MM.1S (cell line): ENCODE results near the gene OR10K1.
"Not testable (repeated sequence)": the region's sequence is repeated elsewhere in the genome, so short reads cannot be mapped to it uniquely, and the experiment has no call there.

Experiments
- DNase-seq: peaks from one replicate; pipeline ENCODE4 v3.0.0-alpha.2; 2015
- H2AFZ ChIP-seq: fragments of 300-600 bp; sonication (generic); 2 replicates; pipeline ENCODE4 v1.6.0; 2016; ENCODE audit warnings: antibody characterized with exemption, low read length
- H3F3A ChIP-seq: fragments of 300-600 bp; sonication (generic); 2 replicates; pipeline ENCODE4 v1.6.1; 2016; ENCODE audit warnings: mild to moderate bottlenecking, antibody characterized with exemption, low read length, moderate library complexity, mixed read lengths; ENCODE audit not compliant: insufficient read depth
- H3K27ac ChIP-seq: fragments of 300-600 bp; sonication (generic); 2 replicates; pipeline ENCODE4 v1.5.1; 2016; ENCODE audit warnings: mild to moderate bottlenecking, low read length
- H3K27me3 ChIP-seq: fragments of 300-600 bp; sonication (generic); replicated peaks from 2 replicates; pipeline ENCODE4 v1.6.0; 2016; ENCODE audit warnings: low read length; ENCODE audit not compliant: insufficient read depth
- H3K36me3 ChIP-seq: fragments of 300-600 bp; sonication (generic); replicated peaks from 2 replicates; pipeline ENCODE4 v1.6.1; 2016; ENCODE audit warnings: mild to moderate bottlenecking, low read length, mixed read lengths; ENCODE audit not compliant: insufficient read depth
- H3K4me1 ChIP-seq: fragments of 300-600 bp; sonication (generic); 2 replicates; pipeline ENCODE4 v1.6.1; 2016; ENCODE audit warnings: low read length, mixed read lengths
- H3K4me2 ChIP-seq: fragments of 300-600 bp; sonication (generic); 2 replicates; pipeline ENCODE4 v1.6.0; 2016; ENCODE audit warnings: low read depth, low read length
- H3K4me3 ChIP-seq: fragments of 300-600 bp; sonication (generic); 2 replicates; pipeline ENCODE4 v1.5.1; 2016; ENCODE audit warnings: low read length, mixed read lengths
- H3K79me2 ChIP-seq: fragments of 300-600 bp; sonication (generic); 2 replicates; pipeline ENCODE4 v1.6.1; 2016; ENCODE audit warnings: mixed run types, low read length, mixed read lengths
- H3K9ac ChIP-seq: fragments of 300-600 bp; sonication (generic); 2 replicates; pipeline ENCODE4 v1.6.1; 2016; ENCODE audit warnings: low read length, mixed read lengths
- H3K9me2 ChIP-seq: fragments of 300-600 bp; sonication (generic); replicated peaks from 2 replicates; pipeline ENCODE4 v1.6.1; 2016; ENCODE audit warnings: mild to moderate bottlenecking, low read length, mixed read lengths; ENCODE audit not compliant: insufficient read depth
- H3K9me3 ChIP-seq: fragments of 300-600 bp; sonication (generic); replicated peaks from 2 replicates; pipeline ENCODE4 v1.6.1; 2016; ENCODE audit warnings: mild to moderate bottlenecking, low read length, mixed read lengths; ENCODE audit not compliant: insufficient read depth
- H4K20me1 ChIP-seq: fragments of 300-600 bp; sonication (generic); 2 replicates; pipeline ENCODE4 v1.6.1; 2016; ENCODE audit warnings: mild to moderate bottlenecking, low read length, moderate library complexity, mixed read lengths; ENCODE audit not compliant: insufficient read depth
- EZH2 ChIP-seq: fragments of 300-600 bp; sonication (generic); optimal IDR thresholded peaks from 2 replicates; pipeline ENCODE3; 2017; ENCODE audit warnings: low read depth, mild to moderate bottlenecking, antibody characterized with exemption, low read length, mixed read lengths
- EZH2phosphoT487 ChIP-seq: fragments of 300-600 bp; sonication (generic); IDR thresholded peaks from 2 replicates; pipeline ENCODE4 v1.6.1; 2018; ENCODE audit warnings: antibody characterized with exemption, low read length
- TF ChIP-seq, protein P1 (sequence below): fragments of 300-600 bp; sonication (generic); IDR thresholded peaks from 2 replicates; pipeline ENCODE4 v1.5.1; 2016; ENCODE audit warnings: antibody characterized with exemption, low read length, mixed read lengths

OR10K1 gene

DNA sequence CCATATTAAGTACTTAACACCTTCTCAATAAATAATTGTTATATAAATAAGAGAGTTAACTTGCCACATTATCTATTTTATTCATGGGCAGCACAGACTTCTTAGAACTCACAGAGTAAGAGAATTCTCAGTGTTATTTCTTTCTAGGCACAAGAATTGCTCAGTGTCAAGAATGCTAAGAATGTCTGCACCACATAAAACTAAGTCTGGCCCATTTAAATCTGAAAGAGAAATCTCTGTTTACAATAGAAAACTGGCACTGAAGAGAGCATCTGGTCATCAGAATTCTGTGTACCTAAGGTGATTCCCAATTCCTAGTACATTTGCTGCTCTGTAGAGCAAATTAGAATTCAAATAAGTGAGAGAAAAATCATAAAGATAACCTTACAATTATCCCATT lies 39.4 kb upstream of the OR10K1 start:
- H3F3A ChIP-seq: no peaks in the 10 kb centered on the region
- no peaks in the 10 kb centered on the region for H3K27me3 ChIP-seq
- H3K4me3 ChIP-seq: no peak overlapping the region
- no peaks in the 10 kb centered on the region for H3K36me3 ChIP-seq
- H3K4me2 ChIP-seq: no peak overlapping the region
- DNase-seq: no peak
- H3K4me1 ChIP-seq: no peaks in the 10 kb centered on the region
- H3K27ac ChIP-seq: no peak overlapping the region
- TF ChIP-seq, protein P1, sequence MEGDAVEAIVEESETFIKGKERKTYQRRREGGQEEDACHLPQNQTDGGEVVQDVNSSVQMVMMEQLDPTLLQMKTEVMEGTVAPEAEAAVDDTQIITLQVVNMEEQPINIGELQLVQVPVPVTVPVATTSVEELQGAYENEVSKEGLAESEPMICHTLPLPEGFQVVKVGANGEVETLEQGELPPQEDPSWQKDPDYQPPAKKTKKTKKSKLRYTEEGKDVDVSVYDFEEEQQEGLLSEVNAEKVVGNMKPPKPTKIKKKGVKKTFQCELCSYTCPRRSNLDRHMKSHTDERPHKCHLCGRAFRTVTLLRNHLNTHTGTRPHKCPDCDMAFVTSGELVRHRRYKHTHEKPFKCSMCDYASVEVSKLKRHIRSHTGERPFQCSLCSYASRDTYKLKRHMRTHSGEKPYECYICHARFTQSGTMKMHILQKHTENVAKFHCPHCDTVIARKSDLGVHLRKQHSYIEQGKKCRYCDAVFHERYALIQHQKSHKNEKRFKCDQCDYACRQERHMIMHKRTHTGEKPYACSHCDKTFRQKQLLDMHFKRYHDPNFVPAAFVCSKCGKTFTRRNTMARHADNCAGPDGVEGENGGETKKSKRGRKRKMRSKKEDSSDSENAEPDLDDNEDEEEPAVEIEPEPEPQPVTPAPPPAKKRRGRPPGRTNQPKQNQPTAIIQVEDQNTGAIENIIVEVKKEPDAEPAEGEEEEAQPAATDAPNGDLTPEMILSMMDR: no peak
- no peak overlapping the region for H2AFZ ChIP-seq
- no peaks in the 10 kb centered on the region for H4K20me1 ChIP-seq
- no peaks in the 10 kb centered on the region for H3K79me2 ChIP-seq
- no peaks in the 10 kb centered on the region for H3K9me3 ChIP-seq
- H3K9me2 ChIP-seq: no peaks in the 10 kb centered on the region
- H3K9ac ChIP-seq: no peak overlapping the region

GRCh38 chr1:158425027-158425426 lies 36.6 kb upstream of the OR10K1 start:
- H3K36me3 ChIP-seq: no peaks in the 10 kb centered on the region
- TF ChIP-seq EZH2phosphoT487: no peak
- TF ChIP-seq EZH2: no peak
- TF ChIP-seq, protein P1: no peak
- no peaks in the 10 kb centered on the region for H3K9me3 ChIP-seq
- H3K27me3 ChIP-seq: no peaks in the 10 kb centered on the region
- H3K4me2 ChIP-seq: no peak overlapping the region
- H3K4me3 ChIP-seq: no peak overlapping the region
- H3K27ac ChIP-seq: no peak overlapping the region
- no peaks in the 10 kb centered on the region for H3K9me2 ChIP-seq
- no peak overlapping the region for H3K9ac ChIP-seq
- no peaks in the 10 kb centered on the region for H3F3A ChIP-seq
- H3K4me1 ChIP-seq: no peaks in the 10 kb centered on the region
- DNase-seq: no peak
- H2AFZ ChIP-seq: no peak overlapping the region
- H3K79me2 ChIP-seq: no peaks in the 10 kb centered on the region
- no peaks in the 10 kb centered on the region for H4K20me1 ChIP-seq

GRCh38 chr1:158426137-158426536 lies 35.5 kb upstream of the OR10K1 start, which contains the start of gene OR10K2:
Gene OR10K2 (minus strand): TSS chr1:158426237. CDS start chr1:158420866, 5,371 bp downstream.
- DNase-seq: no peak
- no peak within 1 kb of the TSS for H3K27ac ChIP-seq
- H3K36me3 ChIP-seq: no peaks in the 10 kb centered on the region
- H3K4me3 ChIP-seq: no peak within 1 kb of the TSS
- no peaks in the 10 kb centered on the region for H4K20me1 ChIP-seq
- H3K79me2 ChIP-seq: no peaks in the 10 kb centered on the region
- TF ChIP-seq, protein P1: no peak
- no peak for TF ChIP-seq EZH2phosphoT487
- H3K4me1 ChIP-seq: no peaks in the 10 kb centered on the region
- no peaks in the 10 kb centered on the region for H3K9me3 ChIP-seq
- H3K9me2 ChIP-seq: no peaks in the 10 kb centered on the region
- H3F3A ChIP-seq: no peaks in the 10 kb centered on the region
- H3K4me2 ChIP-seq: no peak within 1 kb of the TSS
- H3K27me3 ChIP-seq: no peaks in the 10 kb centered on the region
- no peak within 1 kb of the TSS for H2AFZ ChIP-seq
- H3K9ac ChIP-seq: no peak within 1 kb of the TSS

DNA sequence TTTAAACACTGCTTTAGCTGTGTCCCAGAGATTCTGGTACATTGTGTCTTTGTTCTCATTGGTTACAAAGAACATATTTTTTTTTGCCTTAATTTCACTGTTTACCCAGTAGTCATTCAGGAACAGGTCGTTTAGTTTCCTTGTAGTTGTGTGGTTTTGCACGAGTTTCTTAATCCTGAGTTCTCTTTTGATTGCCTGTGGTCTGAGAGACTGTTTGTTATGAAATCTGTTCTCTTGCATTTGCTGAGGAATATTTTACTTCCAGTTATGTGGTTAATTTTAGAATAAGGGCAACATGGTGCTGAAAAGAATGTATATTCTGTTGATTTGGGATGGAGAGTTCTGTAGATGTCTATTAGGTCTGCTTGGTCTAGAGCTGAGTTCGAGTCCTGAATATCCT lies 31.5 kb upstream of the OR10K1 start:
- not testable (repeated sequence) for H3K36me3 ChIP-seq, H3K4me3 ChIP-seq, H3K27me3 ChIP-seq, DNase-seq, H3K9me3 ChIP-seq, H3K9ac ChIP-seq, H3K9me2 ChIP-seq, H2AFZ ChIP-seq, H3K27ac ChIP-seq, H3K4me2 ChIP-seq, H3F3A ChIP-seq, H3K4me1 ChIP-seq, H3K79me2 ChIP-seq, H4K20me1 ChIP-seq
